T-cell (primary cell): Measurements from ENCODE around the gene DYNC1LI2. TPM values are rescaled to one million over a fixed set of nuclear protein-coding genes. Genes with fewer than 3 reads are reported as not detected.

Source experiments
- ATAC-seq, 4 experiments: fragments of 200-7000 bp in 3 of 4; fragments of 150-1000 bp in 1 of 4; cut with Tn5 transposase; replicated peaks in 1 of 4; 1 replicate in 3 of 4; 2 replicates in 1 of 4; pipeline ENCODE4 v1.10.0; 2021; ENCODE audit warnings: moderate library complexity in 3 of 4, mild to moderate bottlenecking in 2 of 4, moderate number of reproducible peaks in 1 of 4
- CTCF ChIA-PET, 2 donors: fragments of 300-600 bp; sonication (Branson Sonifier 250); formaldehyde crosslinking; loops; one replicate each; lab custom pipeline; 2022; ENCODE audit warnings: antibody characterized with exemption in 2 of 2; lab: Charles Lee
- POLR2A ChIA-PET, 2 donors: fragments of 300-600 bp; sonication (Branson Sonifier 250); formaldehyde crosslinking; loops; one replicate each; lab custom pipeline; 2022; ENCODE audit warnings: antibody characterized with exemption in 2 of 2; lab: Charles Lee
- DNase-seq, 35 experiments: peaks; one replicate each; pipeline versions ENCODE4 v3.0.0 to v3.0.0-alpha.2; 2013 to 2023
- H3K27ac ChIP-seq: one replicate; pipeline ENCODE4 v1.5.1; 2013; ENCODE audit warnings: low read length
- H3K27me3 ChIP-seq, 2 experiments: replicated peaks in 1 of 2; 1 replicate in 1 of 2; 2 replicates in 1 of 2; pipeline versions ENCODE4 v1.6.1 to v1.7.0; 2013; ENCODE audit warnings: low read length in 1 of 2, mixed read lengths in 1 of 2; ENCODE audit not compliant: control insufficient read depth in 2 of 2, insufficient read depth in 2 of 2; ENCODE audit errors: extremely low read depth in 1 of 2
- H3K36me3 ChIP-seq, 2 donors: 1 replicate in 1 of 2; 2 replicates in 1 of 2; pipeline versions ENCODE4 v1.6.1 to v1.7.0; 2013; ENCODE audit warnings: low read length in 1 of 2; ENCODE audit not compliant: control insufficient read depth in 2 of 2, insufficient read depth in 1 of 2; ENCODE audit errors: extremely low read depth in 1 of 2
- H3K4me1 ChIP-seq, 2 experiments: 1 replicate in 1 of 2; 2 replicates in 1 of 2; pipeline versions ENCODE4 v1.6.1 to v1.7.0; 2013; ENCODE audit warnings: low read length in 2 of 2, mixed read lengths in 1 of 2; ENCODE audit not compliant: insufficient read depth in 2 of 2, control insufficient read depth in 1 of 2; ENCODE audit errors: extremely low read depth in 1 of 2
- H3K4me3 ChIP-seq, 2 donors: 1 replicate in 1 of 2; 2 replicates in 1 of 2; pipeline versions ENCODE4 v1.5.1 to v1.7.0; 2013; ENCODE audit warnings: mild to moderate bottlenecking in 2 of 2, low read length in 1 of 2, moderate library complexity in 1 of 2; ENCODE audit not compliant: control insufficient read depth in 1 of 2; ENCODE audit errors: extremely low read depth in 1 of 2
- H3K9me3 ChIP-seq: 2 replicates; pipeline ENCODE4 v1.7.0; 2013
- H3K27ac Mint-ChIP-seq, 2 donors: one replicate each; pipeline ENCODE4 v1.8.0; 2020 to 2021; ENCODE audit warnings: mild to moderate bottlenecking in 2 of 2, mixed read lengths in 2 of 2
- H3K27me3 Mint-ChIP-seq, 2 donors: one replicate each; pipeline ENCODE4 v1.8.0; 2021 to 2022; ENCODE audit warnings: mixed read lengths in 2 of 2
- H3K36me3 Mint-ChIP-seq: one replicate; pipeline ENCODE4 v1.8.0; 2021; ENCODE audit warnings: mixed read lengths
- H3K4me1 Mint-ChIP-seq, 3 donors: one replicate each; pipeline ENCODE4 v1.8.0; 2020 to 2022; ENCODE audit warnings: mixed read lengths in 3 of 3, mild to moderate bottlenecking in 1 of 3
- H3K4me3 Mint-ChIP-seq, 3 donors: one replicate each; pipeline ENCODE4 v1.8.0; 2020 to 2022; ENCODE audit warnings: mild to moderate bottlenecking in 3 of 3, mixed read lengths in 3 of 3, moderate library complexity in 3 of 3
- H3K9me3 Mint-ChIP-seq, 3 donors: one replicate each; pipeline ENCODE4 v1.8.0; 2020 to 2022; ENCODE audit warnings: mixed read lengths in 3 of 3
- WGBS: methylation state at CpG from one replicate; pipeline ENCODE4 v1.1.5; 2013; ENCODE audit warnings: missing lambda C conversion rate; ENCODE audit not compliant: insufficient coverage; 5-methylcytosine and 5-hydroxymethylcytosine counted together
- total RNA-seq, 35 experiments: library from RNA in 6 of 35; stranded (reverse) in 6 of 35; fragments of 120-200 nt in 1 of 35; gene quantifications; one replicate each; pipeline versions ENCODE4 v1.2.1 to v1.2.4 and lab custom pipeline; 2013 to 2026

Gene DYNC1LI2
- total RNA-seq, 5 donors from 2014 or later (not counting 1 experiment from before 2014, with no cell fraction given), result 69.9 to 92.1 (median 81.3) TPM

GRCh38 chr16:66746048-66746447 is 5.4 kb downstream of the DYNC1LI2 start:
- Histone ChIP-seq H3K36me3 (peaks cover 14 to 58% of the 10 kb centered on the region in 2 donors), H3K4me3 (no peak overlapping the region), H3K4me1 (peaks cover 12 to 28% of the 10 kb centered on the region in 2 experiments), H3K27me3 (no peaks in the 10 kb centered on the region), H3K27ac (no peak overlapping the region), H3K9me3 (no peaks in the 10 kb centered on the region)
- CTCF ChIA-PET, result no interaction called here
- no peak overlapping the region for H3K4me3 Mint-ChIP-seq
- peaks cover 26 to 52% (median 44%) of the 10 kb centered on the region in 3 donors for H3K4me1 Mint-ChIP-seq
- ATAC-seq, result no peak
- DNase-seq, result no peak
- peaks cover 26% of the 10 kb centered on the region for H3K36me3 Mint-ChIP-seq
- H3K27me3 Mint-ChIP-seq, result no peaks in the 10 kb centered on the region
- no peaks in the 10 kb centered on the region for H3K9me3 Mint-ChIP-seq
- WGBS, result 90% methylated on average over 2 of the region's 3 CpGs
- POLR2A ChIA-PET, result no interaction called here
- no peak overlapping the region for H3K27ac Mint-ChIP-seq

- Histone ChIP-seq H3K4me3 (no peak overlapping the region), H3K9me3 (no peaks in the 10 kb centered on the region), H3K27ac (no peak overlapping the region), H3K4me1 (peaks cover 0 to 18% of the 10 kb centered on the region in 2 experiments), H3K27me3 (no peaks in the 10 kb centered on the region), H3K36me3 (peaks cover 12 to 78% of the 10 kb centered on the region in 2 donors)
- H3K27me3 Mint-ChIP-seq, result no peaks in the 10 kb centered on the region
- ATAC-seq, result no peak
- H3K27ac Mint-ChIP-seq, result no peak overlapping the region
- no peaks in the 10 kb centered on the region for H3K9me3 Mint-ChIP-seq
- peaks cover 8 to 38% (median 32%) of the 10 kb centered on the region in 3 donors for H3K4me1 Mint-ChIP-seq
- POLR2A ChIA-PET, result no interaction called here
- H3K36me3 Mint-ChIP-seq, result peaks cover 25% of the 10 kb centered on the region
- 95% methylated on average over 7 of the region's 10 CpGs for WGBS
- no peak overlapping the region for H3K4me3 Mint-ChIP-seq
- no peak for DNase-seq
- CTCF ChIA-PET, result interaction anchor here in 1 of 2 donors (1.0 to 1.7 kb wide), 4 partner anchors 9 to 178 kb away, joined by 3 to 4 read pairs (median 3); no protein-coding TSS in a partner anchor
Observed at GRCh38 chr16:66741950-66742808, 9.2 kb downstream of the DYNC1LI2 start.

GRCh38 chr16:66741169-66741900 is 10.1 kb downstream of the DYNC1LI2 start:
- POLR2A ChIA-PET, result no interaction called here
- H3K27me3 Mint-ChIP-seq, result no peaks in the 10 kb centered on the region
- no peak for ATAC-seq

GRCh38 chr16:66740533-66740932 is 10.9 kb downstream of the DYNC1LI2 start:
- Histone ChIP-seq H3K36me3 (peaks cover 12 to 83% of the 10 kb centered on the region in 2 donors), H3K9me3 (no peaks in the 10 kb centered on the region), H3K27ac (no peak overlapping the region), H3K4me1 (peaks cover 0 to 12% of the 10 kb centered on the region in 2 experiments), H3K27me3 (no peaks in the 10 kb centered on the region), H3K4me3 (no peak overlapping the region)
- H3K27ac Mint-ChIP-seq, result peak overlapping the region; percentile 45 to 51
- DNase-seq (no peak), ATAC-seq (no peak)
- peaks cover 8 to 26% (median 22%) of the 10 kb centered on the region in 3 donors for H3K4me1 Mint-ChIP-seq
- no peaks in the 10 kb centered on the region for H3K9me3 Mint-ChIP-seq
- POLR2A ChIA-PET, result no interaction called here
- CTCF ChIA-PET, result interaction anchor here (0.6 to 0.7 kb wide), 2 partner anchors 128 to 332 kb away, joined by 3 read pairs; no protein-coding TSS in a partner anchor
- no peak overlapping the region for H3K4me3 Mint-ChIP-seq
- peaks cover 22% of the 10 kb centered on the region for H3K36me3 Mint-ChIP-seq
- WGBS, result 100% methylated on average over 2 of the region's 2 CpGs
- no peaks in the 10 kb centered on the region for H3K27me3 Mint-ChIP-seq

More at GRCh38 chr16:66741169-66741900, 10.1 kb downstream of the DYNC1LI2 start:
- H3K9me3 Mint-ChIP-seq, result no peaks in the 10 kb centered on the region
- Histone ChIP-seq H3K4me3 (no peak overlapping the region), H3K36me3 (peaks cover 12 to 79% of the 10 kb centered on the region in 2 donors), H3K4me1 (peaks cover 0 to 12% of the 10 kb centered on the region in 2 experiments), H3K9me3 (no peaks in the 10 kb centered on the region), H3K27me3 (no peaks in the 10 kb centered on the region), H3K27ac (no peak overlapping the region)
- CTCF ChIA-PET, result interaction anchor here in 1 of 2 donors (1.0 to 1.7 kb wide), 3 partner anchors 8 to 177 kb away, joined by 3 to 4 read pairs (median 3); no protein-coding TSS in a partner anchor
- 92% methylated on average over 9 of the region's 10 CpGs for WGBS
- H3K36me3 Mint-ChIP-seq, result peaks cover 22% of the 10 kb centered on the region
- no peak for DNase-seq
- no peak overlapping the region for H3K27ac Mint-ChIP-seq
- H3K4me1 Mint-ChIP-seq, result peaks cover 8 to 30% (median 26%) of the 10 kb centered on the region in 3 donors
- no peak overlapping the region for H3K4me3 Mint-ChIP-seq

GRCh38 chr16:66740010-66740409 is 11.4 kb downstream of the DYNC1LI2 start:
- WGBS, result 100% methylated on average over 1 of the region's 2 CpGs
- Mint-ChIP-seq H3K27ac (peak overlapping the region in 1 of 2 donors; percentile 51), H3K27me3 (no peaks in the 10 kb centered on the region), H3K36me3 (peaks cover 26% of the 10 kb centered on the region), H3K4me3 (no peak overlapping the region), H3K9me3 (no peaks in the 10 kb centered on the region), H3K4me1 (peaks cover 8 to 26% (median 22%) of the 10 kb centered on the region in 3 donors)
- no peaks in the 10 kb centered on the region for H3K27me3 ChIP-seq
- no peak overlapping the region for H3K4me3 ChIP-seq
- no peak overlapping the region for H3K27ac ChIP-seq
- H3K9me3 ChIP-seq, result no peaks in the 10 kb centered on the region
- peaks cover 12 to 84% of the 10 kb centered on the region in 2 donors for H3K36me3 ChIP-seq
- peak in 20 of 35 experiments; percentile 9 to 64 (median 24) for DNase-seq
- CTCF ChIA-PET, result interaction anchor here (0.6 to 0.7 kb wide), 2 partner anchors 129 to 331 kb away, joined by 3 read pairs; no protein-coding TSS in a partner anchor
- ATAC-seq, result peak in 2 of 4 experiments; percentile 33 to 58
- peaks cover 0 to 12% of the 10 kb centered on the region in 2 experiments for H3K4me1 ChIP-seq
- POLR2A ChIA-PET, result no interaction called here

- Histone ChIP-seq H3K27ac (no peak overlapping the region), H3K9me3 (no peaks in the 10 kb centered on the region), H3K4me1 (peaks cover 0 to 9% of the 10 kb centered on the region in 2 experiments), H3K4me3 (no peak overlapping the region), H3K27me3 (no peaks in the 10 kb centered on the region), H3K36me3 (peaks cover 11 to 86% of the 10 kb centered on the region in 2 donors)
- Mint-ChIP-seq H3K36me3 (peaks cover 50% of the 10 kb centered on the region), H3K4me3 (no peak overlapping the region), H3K27me3 (no peaks in the 10 kb centered on the region), H3K27ac (no peak overlapping the region), H3K4me1 (peaks cover 12 to 18% (median 15%) of the 10 kb centered on the region in 3 donors), H3K9me3 (no peaks in the 10 kb centered on the region)
- CTCF ChIA-PET, result no interaction called here
- ATAC-seq (no peak), DNase-seq (no peak)
- POLR2A ChIA-PET, result no interaction called here
- WGBS, result 95% methylated on average over 3 of the region's 4 CpGs
Observed at GRCh38 chr16:66735891-66736290, 15.5 kb downstream of the DYNC1LI2 start.
